Measurements from ENCODE around the gene RPS16. TPM values are rescaled to one million over a fixed set of nuclear protein-coding genes. Genes with fewer than 3 reads are reported as not detected.

RPS16 gene
- total and polyA plus RNA-seq, 9 of the 15 experiments (the other 6 are each of a cell fraction or from before 2014, with no cell fraction given) = 82.6 to 3,671 (median 2,204) TPM

- TF ChIP-seq ETS1 (conservative IDR thresholded peaks at IDR 0.05; ENCODE audit: control insufficient read depth, low read depth, low read length) (peak; percentile 73; the same call in 1 of the 2 replicates), ZNF3 (CRISPR knock-in tag; IDR thresholded peaks at IDR 0.05) (no peak), ATF4 (CRISPR knock-in tag; IDR thresholded peaks at IDR 0.05) (0 out of 2 replicates have a peak, but pooled peaks have one; percentile 22), ZZZ3 (IDR thresholded peaks at IDR 0.05) (no peak), LARP7 (IDR thresholded peaks at IDR 0.05) (no peak), SETDB1 (IDR thresholded peaks at IDR 0.05; ENCODE audit: low read length) (no peak), MNT (conservative IDR thresholded peaks at IDR 0.05) (peak; percentile 52 to 54; a peak in 3 of 4 replicates), ZBTB7A (IDR thresholded peaks at IDR 0.05; ENCODE audit: borderline replicate concordance, control insufficient read depth, low read depth, low read length) (peak; percentile 71), DEAF1 (CRISPR knock-in tag; IDR thresholded peaks at IDR 0.05) (0 out of 2 replicates have a peak, but pooled peaks have one; percentile 11), UBTF (IDR thresholded peaks at IDR 0.05; ENCODE audit: borderline replicate concordance in 1 of 2, low read depth in 2 of 2, low read length in 2 of 2) (no peak), CTCF (IDR thresholded peaks at IDR 0.05 in 2 of 3, conservative IDR thresholded peaks at IDR 0.05 in 1 of 3; ENCODE audit: insufficient read depth in 2 of 3, low read depth in 1 of 3, low read length in 3 of 3) (0 out of 6 replicates have a peak, but pooled peaks of 1 of the 3 experiments have one; percentile 1), GATAD2A (IDR thresholded peaks at IDR 0.05) (peak; percentile 60), ATF3 (IDR thresholded peaks at IDR 0.05) (peak; percentile 98), ATF3 (CRISPR knock-in tag; conservative IDR thresholded peaks at IDR 0.05) (no peak), ESRRB (CRISPR knock-in tag; IDR thresholded peaks at IDR 0.05; ENCODE audit: borderline replicate concordance) (no peak)
These were observed 26.3 kb downstream of the RPS16 start (continued) for GRCh38 chr19:39409208-39410016.

Data from K562 (cell line).